ENCODE measurements around the gene SLC4A1. TPM values are rescaled to one million over a fixed set of nuclear protein-coding genes. Genes with fewer than 3 reads are reported as not detected.
A peak's percentile ranks its signal among the peaks of the same experiment; 100 is the strongest.

The SLC4A1 gene
- total and polyA plus RNA-seq, 2 of the 13 experiments (the other 11 are each of a cell fraction or from before 2014, with no cell fraction given) = not detected

DNA sequence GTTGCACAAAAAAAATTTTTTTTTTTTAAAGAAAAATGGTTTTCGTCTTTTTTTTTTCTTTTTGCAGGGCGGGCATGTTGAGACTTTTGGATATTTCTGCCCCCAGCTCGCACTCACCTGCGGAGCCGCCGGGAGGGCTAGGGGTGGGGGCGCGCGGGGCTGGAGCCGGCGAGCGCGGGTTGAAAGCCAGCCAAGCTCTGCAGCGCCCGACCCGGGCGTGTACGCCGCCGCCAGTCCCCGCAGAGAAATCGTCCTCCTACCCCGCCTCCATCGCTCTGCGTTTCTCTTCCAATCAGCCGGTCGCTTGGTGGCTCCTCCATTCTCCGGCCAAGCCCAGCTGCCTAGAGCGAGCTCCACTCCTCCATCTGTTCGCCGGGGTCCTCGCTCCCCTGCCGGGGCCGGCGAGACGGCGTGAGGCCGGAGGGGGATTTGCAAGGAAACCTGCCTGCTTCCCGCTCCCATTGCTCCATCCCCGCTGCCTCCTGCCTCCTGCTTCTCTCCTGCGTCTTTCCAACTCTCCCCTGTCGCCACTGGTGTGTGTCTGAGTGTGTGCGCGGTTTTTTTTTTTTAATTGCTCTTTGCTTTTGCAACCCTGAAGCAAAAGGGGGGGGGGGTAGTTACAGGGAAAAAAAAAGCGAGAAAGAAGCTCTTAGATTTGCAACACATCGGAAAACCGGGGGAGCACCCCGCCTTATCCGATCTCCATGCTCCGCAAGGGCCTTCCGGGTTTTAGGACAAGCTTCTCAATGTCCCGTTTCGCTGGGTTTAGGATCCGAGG lies 46.7 kb downstream of the SLC4A1 start (continued):
- TF ChIP-seq, protein P1, sequence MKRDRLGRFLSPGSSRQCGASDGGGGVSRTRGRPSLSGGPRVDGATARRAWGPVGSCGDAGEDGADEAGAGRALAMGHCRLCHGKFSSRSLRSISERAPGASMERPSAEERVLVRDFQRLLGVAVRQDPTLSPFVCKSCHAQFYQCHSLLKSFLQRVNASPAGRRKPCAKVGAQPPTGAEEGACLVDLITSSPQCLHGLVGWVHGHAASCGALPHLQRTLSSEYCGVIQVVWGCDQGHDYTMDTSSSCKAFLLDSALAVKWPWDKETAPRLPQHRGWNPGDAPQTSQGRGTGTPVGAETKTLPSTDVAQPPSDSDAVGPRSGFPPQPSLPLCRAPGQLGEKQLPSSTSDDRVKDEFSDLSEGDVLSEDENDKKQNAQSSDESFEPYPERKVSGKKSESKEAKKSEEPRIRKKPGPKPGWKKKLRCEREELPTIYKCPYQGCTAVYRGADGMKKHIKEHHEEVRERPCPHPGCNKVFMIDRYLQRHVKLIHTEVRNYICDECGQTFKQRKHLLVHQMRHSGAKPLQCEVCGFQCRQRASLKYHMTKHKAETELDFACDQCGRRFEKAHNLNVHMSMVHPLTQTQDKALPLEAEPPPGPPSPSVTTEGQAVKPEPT (CRISPR knock-in tag; IDR thresholded peaks at IDR 0.05; ENCODE audit: low read depth) = 0 out of 2 replicates have a peak, but pooled peaks have one; percentile 44
- TF ChIP-seq BORCS8-MEF2B (CRISPR knock-in tag; IDR thresholded peaks at IDR 0.05) (0 out of 2 replicates have a peak, but pooled peaks have one; percentile 57), REPIN1 (CRISPR knock-in tag; IDR thresholded peaks at IDR 0.05; ENCODE audit: borderline replicate concordance, low read depth) (0 out of 2 replicates have a peak, but pooled peaks have one; percentile 38), ZNF737 (CRISPR knock-in tag; IDR thresholded peaks at IDR 0.05; ENCODE audit: borderline replicate concordance) (no peak), ZNF33A (CRISPR knock-in tag; IDR thresholded peaks at IDR 0.05; ENCODE audit: borderline replicate concordance) (0 out of 2 replicates have a peak, but pooled peaks have one; percentile 9), KMT2A (CRISPR knock-in tag; IDR thresholded peaks at IDR 0.05) (0 out of 2 replicates have a peak, but pooled peaks have one; percentile 45), ZNF543 (CRISPR knock-in tag; IDR thresholded peaks at IDR 0.05) (peak; percentile 24; the same call in 1 of the 2 replicates), RAD51 (IDR thresholded peaks at IDR 0.05; ENCODE audit: borderline replicate concordance) (no peak), ZNF530 (CRISPR knock-in tag; IDR thresholded peaks at IDR 0.05; ENCODE audit: low read depth) (no peak), TCF12 (IDR thresholded peaks at IDR 0.05) (no peak), TCF12 (CRISPR knock-in tag; IDR thresholded peaks at IDR 0.05) (0 out of 2 replicates have a peak, but pooled peaks have one; percentile 62), IRF2 (CRISPR knock-in tag; IDR thresholded peaks at IDR 0.05) (0 out of 2 replicates have a peak, but pooled peaks have one; percentile 6), SKI (IDR thresholded peaks at IDR 0.05; ENCODE audit: partially characterized antibody) (no peak), MAZ (IDR thresholded peaks at IDR 0.05; ENCODE audit: borderline replicate concordance, low read depth, low read length) (peak; percentile 27; the same call in 1 of the 2 replicates), MAZ (CRISPR knock-in tag; IDR thresholded peaks at IDR 0.05; ENCODE audit: low read depth) (peak; percentile 53), ETV6 (CRISPR knock-in tag; conservative IDR thresholded peaks at IDR 0.05) (0 out of 2 replicates have a peak, but pooled peaks have one; percentile 46), KAT8 (CRISPR knock-in tag; IDR thresholded peaks at IDR 0.05) (peak; percentile 53), TAF1 (CRISPR knock-in tag; IDR thresholded peaks at IDR 0.05) (peak; percentile 64), ZNF101 (CRISPR knock-in tag; IDR thresholded peaks at IDR 0.05; ENCODE audit: borderline replicate concordance, low read depth) (0 out of 2 replicates have a peak, but pooled peaks have one; percentile 18)
- TF ChIP-seq, protein P2, sequence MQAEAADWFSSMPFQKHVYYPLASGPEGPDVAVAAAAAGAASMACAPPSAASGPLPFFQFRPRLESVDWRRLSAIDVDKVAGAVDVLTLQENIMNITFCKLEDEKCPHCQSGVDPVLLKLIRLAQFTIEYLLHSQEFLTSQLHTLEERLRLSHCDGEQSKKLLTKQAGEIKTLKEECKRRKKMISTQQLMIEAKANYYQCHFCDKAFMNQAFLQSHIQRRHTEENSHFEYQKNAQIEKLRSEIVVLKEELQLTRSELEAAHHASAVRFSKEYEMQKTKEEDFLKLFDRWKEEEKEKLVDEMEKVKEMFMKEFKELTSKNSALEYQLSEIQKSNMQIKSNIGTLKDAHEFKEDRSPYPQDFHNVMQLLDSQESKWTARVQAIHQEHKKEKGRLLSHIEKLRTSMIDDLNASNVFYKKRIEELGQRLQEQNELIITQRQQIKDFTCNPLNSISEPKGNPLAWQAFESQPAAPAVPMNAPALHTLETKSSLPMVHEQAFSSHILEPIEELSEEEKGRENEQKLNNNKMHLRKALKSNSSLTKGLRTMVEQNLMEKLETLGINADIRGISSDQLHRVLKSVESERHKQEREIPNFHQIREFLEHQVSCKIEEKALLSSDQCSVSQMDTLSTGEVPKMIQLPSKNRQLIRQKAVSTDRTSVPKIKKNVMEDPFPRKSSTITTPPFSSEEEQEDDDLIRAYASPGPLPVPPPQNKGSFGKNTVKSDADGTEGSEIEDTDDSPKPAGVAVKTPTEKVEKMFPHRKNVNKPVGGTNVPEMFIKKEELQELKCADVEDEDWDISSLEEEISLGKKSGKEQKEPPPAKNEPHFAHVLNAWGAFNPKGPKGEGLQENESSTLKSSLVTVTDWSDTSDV (CRISPR knock-in tag; IDR thresholded peaks at IDR 0.05) = peak; percentile 29; the same call in 1 of the 2 replicates
- TF ChIP-seq, protein P3, sequence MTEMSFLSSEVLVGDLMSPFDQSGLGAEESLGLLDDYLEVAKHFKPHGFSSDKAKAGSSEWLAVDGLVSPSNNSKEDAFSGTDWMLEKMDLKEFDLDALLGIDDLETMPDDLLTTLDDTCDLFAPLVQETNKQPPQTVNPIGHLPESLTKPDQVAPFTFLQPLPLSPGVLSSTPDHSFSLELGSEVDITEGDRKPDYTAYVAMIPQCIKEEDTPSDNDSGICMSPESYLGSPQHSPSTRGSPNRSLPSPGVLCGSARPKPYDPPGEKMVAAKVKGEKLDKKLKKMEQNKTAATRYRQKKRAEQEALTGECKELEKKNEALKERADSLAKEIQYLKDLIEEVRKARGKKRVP (CRISPR knock-in tag; IDR thresholded peaks at IDR 0.05) = 0 out of 4 replicates have a peak, but pooled peaks of 1 of the 2 experiments have one; percentile 28
- TF ChIP-seq, protein P4, sequence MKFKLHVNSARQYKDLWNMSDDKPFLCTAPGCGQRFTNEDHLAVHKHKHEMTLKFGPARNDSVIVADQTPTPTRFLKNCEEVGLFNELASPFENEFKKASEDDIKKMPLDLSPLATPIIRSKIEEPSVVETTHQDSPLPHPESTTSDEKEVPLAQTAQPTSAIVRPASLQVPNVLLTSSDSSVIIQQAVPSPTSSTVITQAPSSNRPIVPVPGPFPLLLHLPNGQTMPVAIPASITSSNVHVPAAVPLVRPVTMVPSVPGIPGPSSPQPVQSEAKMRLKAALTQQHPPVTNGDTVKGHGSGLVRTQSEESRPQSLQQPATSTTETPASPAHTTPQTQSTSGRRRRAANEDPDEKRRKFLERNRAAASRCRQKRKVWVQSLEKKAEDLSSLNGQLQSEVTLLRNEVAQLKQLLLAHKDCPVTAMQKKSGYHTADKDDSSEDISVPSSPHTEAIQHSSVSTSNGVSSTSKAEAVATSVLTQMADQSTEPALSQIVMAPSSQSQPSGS (CRISPR knock-in tag; IDR thresholded peaks at IDR 0.05) = peak; percentile 32; the same call in 1 of the 2 replicates
